K562 (cell line): Measurements from ENCODE around the gene CPM. TPM values are rescaled to one million over a fixed set of nuclear protein-coding genes. Genes with fewer than 3 reads are reported as not detected.

Experiments
- GTF3C2 ChIP-seq: IDR thresholded peaks from 3 replicates; pipeline ENCODE4 v1.6.1; 2011; ENCODE audit warnings: borderline replicate concordance, mild to moderate bottlenecking, moderate library complexity; ENCODE audit not compliant: insufficient read length; ENCODE audit errors: extremely low read depth
- HMG20B ChIP-seq: fragments of 250-450 bp; sonication (Bioruptor Pico); IDR thresholded peaks from 2 replicates; pipeline ENCODE4 v1.5.0; 2021; ENCODE audit warnings: mild to moderate bottlenecking
- IRF9 ChIP-seq: fragments of 450-650 bp; IDR thresholded peaks from 2 replicates; pipeline ENCODE4 v1.6.1; 2016; ENCODE audit warnings: missing biosample characterization, missing genetic modification characterization
- MXD1 ChIP-seq: fragments of 250-450 bp; sonication (Bioruptor Pico); IDR thresholded peaks from 2 replicates; pipeline ENCODE4 v1.8.0; 2021; ENCODE audit warnings: borderline replicate concordance, mild to moderate bottlenecking, moderate library complexity; ENCODE audit not compliant: poor library complexity, severe bottlenecking
- NR2F6 ChIP-seq: fragments of 450-650 bp; formaldehyde crosslinking; IDR thresholded peaks from 2 replicates; pipeline ENCODE4 v1.4.0; 2020; ENCODE audit warnings: mild to moderate bottlenecking
- NRF1 ChIP-seq, 2 experiments: fragments of 450-650 bp; IDR thresholded peaks in 1 of 2; conservative IDR thresholded peaks in 1 of 2; 2 replicates each; pipeline ENCODE4 v1.6.1; 2014; ENCODE audit warnings: mild to moderate bottlenecking in 2 of 2
- PHB2 ChIP-seq: fragments of 450-650 bp; IDR thresholded peaks from 2 replicates; pipeline ENCODE4 v1.6.1; 2017; ENCODE audit warnings: low read depth
- POLR2A ChIP-seq: fragments of 450-650 bp; conservative IDR thresholded peaks from 2 replicates; pipeline ENCODE4 v1.6.1; 2016
- POLR3A ChIP-seq: IDR thresholded peaks from 2 replicates; pipeline ENCODE4 v1.6.1; 2011; ENCODE audit warnings: borderline replicate concordance, mild to moderate bottlenecking, moderate library complexity; ENCODE audit not compliant: insufficient read length, insufficient read depth; ENCODE audit errors: extremely low read depth
- PRDM10 ChIP-seq: fragments of 450-650 bp; IDR thresholded peaks from 2 replicates; pipeline ENCODE4 v1.6.1; 2018; ENCODE audit not compliant: partially characterized antibody
- RAD51 ChIP-seq: fragments of 450-650 bp; IDR thresholded peaks from 2 replicates; pipeline ENCODE4 v1.7.1; 2016; ENCODE audit warnings: low read depth, mild to moderate bottlenecking, borderline replicate concordance
- TARDBP ChIP-seq: fragments of 450-650 bp; IDR thresholded peaks from 2 replicates; pipeline ENCODE4 v1.6.1; 2016
- ZNF121 ChIP-seq: sonication (generic); formaldehyde crosslinking; conservative IDR thresholded peaks from 2 replicates; pipeline ENCODE4 v1.8.0; 2022; ENCODE audit warnings: missing genetic modification reagents
- ZNF134 ChIP-seq: fragments of 250-450 bp; sonication (Bioruptor Pico); conservative IDR thresholded peaks from 2 replicates; pipeline ENCODE4 v1.4.0; 2020
- ZNF699 ChIP-seq: fragments of 250-450 bp; sonication (Bioruptor Pico); IDR thresholded peaks from 2 replicates; pipeline ENCODE4 v1.8.0; 2021; ENCODE audit warnings: mild to moderate bottlenecking, moderate library complexity; ENCODE audit not compliant: insufficient replicate concordance
- polyA plus RNA-seq, 8 experiments: library from polyadenylated mRNA; depleted of rRNA in 4 of 8; stranded (reverse) in 5 of 8; unstranded in 3 of 8; fragments of >200 nt; fragmentation: Nextera tagmentation in 2 of 8; fragmentation: Illumina TruSeq in 1 of 8; extraction: Ambion mirVana in 2 of 8; extraction: Trizol in 1 of 8; gene quantifications; 2 replicates each; pipeline versions ENCODE4 v1.2.1 to v1.2.3, GENCODE V29; 2011 to 2014; ENCODE audit warnings: inconsistent platforms in 1 of 8, missing spikeins in 1 of 8
- total RNA-seq, 7 experiments: library from RNA; depleted of rRNA in 6 of 7; stranded (reverse); fragments of >200 nt in 6 of 7; fragmentation: Illumina TruSeq in 2 of 7; extraction: Trizol in 2 of 7; gene quantifications; 2 replicates each; pipeline versions ENCODE4 v1.2.1 to v1.2.3, GENCODE V29; 2011 to 2021; ENCODE audit warnings: low replicate concordance in 1 of 7
- TF ChIP-seq, protein P1 (sequence below): sonication (generic); formaldehyde crosslinking; IDR thresholded peaks from 2 replicates; pipeline ENCODE4 v1.8.0; 2022; ENCODE audit warnings: missing genetic modification reagents, mild to moderate bottlenecking, borderline replicate concordance
- TF ChIP-seq, protein P2 (sequence below): conservative IDR thresholded peaks from 2 replicates; pipeline ENCODE4 v1.6.1; 2011; ENCODE audit warnings: low read depth, mild to moderate bottlenecking, low read length; ENCODE audit not compliant: control insufficient read depth

Gene CPM
- total and polyA plus RNA-seq, 9 of the 15 experiments (the other 6 are each of a cell fraction or from before 2014, with no cell fraction given), result 0.31 TPM; not detected in 8

- TF ChIP-seq, protein P1, sequence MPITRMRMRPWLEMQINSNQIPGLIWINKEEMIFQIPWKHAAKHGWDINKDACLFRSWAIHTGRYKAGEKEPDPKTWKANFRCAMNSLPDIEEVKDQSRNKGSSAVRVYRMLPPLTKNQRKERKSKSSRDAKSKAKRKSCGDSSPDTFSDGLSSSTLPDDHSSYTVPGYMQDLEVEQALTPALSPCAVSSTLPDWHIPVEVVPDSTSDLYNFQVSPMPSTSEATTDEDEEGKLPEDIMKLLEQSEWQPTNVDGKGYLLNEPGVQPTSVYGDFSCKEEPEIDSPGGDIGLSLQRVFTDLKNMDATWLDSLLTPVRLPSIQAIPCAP (CRISPR knock-in tag), result no peak
- TF ChIP-seq RAD51 (no peak), ZNF134 (CRISPR knock-in tag) (no peak), GTF3C2 (no peak), ZNF699 (CRISPR knock-in tag) (no peak), TARDBP (no peak), POLR2A (peak; percentile 89), PHB2 (no peak), NR2F6 (CRISPR knock-in tag) (no peak), HMG20B (CRISPR knock-in tag) (no peak), MXD1 (CRISPR knock-in tag) (peak; percentile 21), IRF9 (tag) (no peak), NRF1 (conservative IDR thresholded peaks at IDR 0.05 in 1 of 2, IDR thresholded peaks at IDR 0.05 in 1 of 2) (peak; percentile 88 to 90), POLR3A (peak; percentile 72), ZNF121 (CRISPR knock-in tag) (no peak), PRDM10 (peak; percentile 75)
- TF ChIP-seq, protein P2, sequence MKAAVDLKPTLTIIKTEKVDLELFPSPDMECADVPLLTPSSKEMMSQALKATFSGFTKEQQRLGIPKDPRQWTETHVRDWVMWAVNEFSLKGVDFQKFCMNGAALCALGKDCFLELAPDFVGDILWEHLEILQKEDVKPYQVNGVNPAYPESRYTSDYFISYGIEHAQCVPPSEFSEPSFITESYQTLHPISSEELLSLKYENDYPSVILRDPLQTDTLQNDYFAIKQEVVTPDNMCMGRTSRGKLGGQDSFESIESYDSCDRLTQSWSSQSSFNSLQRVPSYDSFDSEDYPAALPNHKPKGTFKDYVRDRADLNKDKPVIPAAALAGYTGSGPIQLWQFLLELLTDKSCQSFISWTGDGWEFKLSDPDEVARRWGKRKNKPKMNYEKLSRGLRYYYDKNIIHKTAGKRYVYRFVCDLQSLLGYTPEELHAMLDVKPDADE, result peak; percentile 77
Observed at GRCh38 chr12:68807576-68808387, 125.2 kb downstream of the CPM start, which contains the start of gene MDM2 (continued).
